Measurements from ENCODE around the gene PRKCE. TPM values are rescaled to one million over a fixed set of nuclear protein-coding genes. Genes with fewer than 3 reads are reported as not detected.

The PRKCE gene
- total RNA-seq, 1 donor from 2014 or later: 20.3 TPM

DNA sequence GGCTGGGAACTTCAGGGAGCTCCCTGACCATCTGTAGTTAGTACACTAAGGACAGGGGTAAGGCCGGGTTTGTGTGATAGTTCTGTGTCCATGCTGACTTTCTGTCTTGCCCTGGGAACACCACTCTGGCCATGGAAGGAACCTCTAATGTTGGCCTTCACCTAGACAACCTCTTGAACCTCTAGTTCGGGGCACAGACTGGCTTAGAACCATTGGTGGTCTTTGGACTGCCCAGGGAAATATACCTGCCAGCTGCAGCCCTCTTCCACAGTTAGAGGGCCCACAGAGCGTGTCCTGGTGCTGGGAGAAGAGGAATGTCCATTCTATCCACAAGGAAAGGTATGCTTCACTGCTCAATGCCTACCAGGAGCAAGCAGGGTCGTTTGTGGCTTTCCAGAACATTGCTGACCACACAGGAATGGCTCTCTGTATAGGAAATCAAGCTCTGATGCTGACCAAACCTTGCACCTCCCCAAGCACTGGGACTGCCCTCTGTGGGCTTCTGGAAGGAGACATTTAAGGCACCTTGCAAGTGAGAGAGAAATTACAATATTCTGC, 326.9 kb downstream of the PRKCE start:
- intact Hi-C loops (cut with DNase I): no loop called here
- DNase-seq (ENCODE audit: low spot score): no peak

DNA sequence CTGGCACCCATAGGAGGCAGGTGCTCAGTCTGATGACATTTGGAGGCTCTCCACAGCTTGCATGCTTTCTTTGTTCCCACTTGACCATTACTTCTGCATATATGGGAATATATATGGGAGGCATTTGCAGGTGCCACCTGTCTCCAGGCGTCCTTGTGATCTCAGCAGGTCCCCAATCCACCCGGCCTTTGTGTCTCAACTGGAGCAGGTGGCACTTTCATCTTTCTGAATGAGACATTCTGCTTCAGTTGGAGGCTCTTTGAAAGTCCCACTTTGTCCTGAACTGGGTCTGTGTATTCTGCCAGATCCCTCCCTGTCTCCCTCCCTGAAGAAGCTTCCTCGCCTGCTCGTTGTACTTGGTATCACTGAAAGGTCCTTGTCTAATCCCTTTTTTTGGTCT, 327.6 kb downstream of the PRKCE start:
- intact Hi-C loops (cut with DNase I): no loop called here
- no peak for DNase-seq (ENCODE audit: low spot score)

DNA sequence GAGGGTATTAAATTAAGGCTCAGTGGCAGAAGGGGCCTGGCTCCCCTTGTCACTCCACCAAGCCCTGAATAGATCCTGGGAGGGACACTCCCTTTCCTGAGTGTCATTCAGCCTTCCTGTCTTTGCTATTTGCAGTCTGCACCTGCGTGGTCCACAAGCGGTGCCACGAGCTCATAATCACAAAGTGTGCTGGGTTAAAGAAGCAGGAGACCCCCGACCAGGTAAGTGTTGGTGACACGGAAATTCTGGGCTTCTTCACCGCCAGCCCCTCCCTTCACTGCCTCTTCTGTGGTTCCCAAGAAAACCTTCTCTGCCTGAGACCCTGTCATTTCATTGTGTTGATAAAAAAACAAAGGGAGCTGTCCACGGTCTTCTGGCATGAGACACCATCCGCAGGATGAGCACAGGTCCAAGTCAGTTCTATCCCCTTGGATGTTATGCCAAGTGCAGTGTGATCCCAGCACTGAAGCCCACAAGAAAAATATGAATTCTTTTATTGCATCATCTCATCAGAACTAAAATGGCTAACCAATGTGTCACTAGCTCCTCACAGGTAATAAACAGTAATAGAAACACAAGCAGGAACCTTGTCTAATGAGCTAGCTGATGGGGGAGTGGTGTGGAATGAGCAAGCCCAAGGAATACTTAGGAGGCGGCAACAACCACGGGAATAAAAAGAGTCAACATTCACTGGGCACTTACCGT, 328.8 kb downstream of the PRKCE start:
- no peak for DNase-seq (ENCODE audit: low spot score)
- intact Hi-C loops (cut with DNase I): no loop called here

DNA sequence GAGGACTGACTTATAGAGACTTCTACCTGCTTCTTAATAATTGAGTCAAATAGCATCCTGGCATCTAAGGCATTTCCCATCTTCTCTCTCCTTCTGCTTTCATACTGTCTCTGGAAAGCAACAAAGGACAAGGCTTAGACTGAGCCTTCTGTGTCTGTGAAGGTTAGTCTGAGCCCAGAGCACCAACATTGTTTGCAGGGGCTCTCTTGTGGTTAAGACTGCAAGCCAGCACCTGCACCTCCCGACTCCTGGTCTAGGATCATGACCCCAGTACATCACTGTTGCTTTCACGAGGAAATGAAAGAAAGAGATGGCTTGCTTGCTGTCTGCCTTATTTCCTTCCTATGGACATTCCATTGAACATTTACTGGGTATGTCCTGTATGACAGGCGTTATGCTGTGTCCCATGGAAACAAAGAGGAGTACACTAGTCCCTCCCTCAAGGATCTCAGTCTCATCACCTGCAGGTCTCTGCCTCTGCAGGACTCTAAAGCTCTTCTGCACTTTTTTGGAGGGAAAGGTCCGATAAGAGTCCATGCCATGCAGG, 330.0 kb downstream of the PRKCE start:
- intact Hi-C loops (cut with DNase I): no loop called here

DNA sequence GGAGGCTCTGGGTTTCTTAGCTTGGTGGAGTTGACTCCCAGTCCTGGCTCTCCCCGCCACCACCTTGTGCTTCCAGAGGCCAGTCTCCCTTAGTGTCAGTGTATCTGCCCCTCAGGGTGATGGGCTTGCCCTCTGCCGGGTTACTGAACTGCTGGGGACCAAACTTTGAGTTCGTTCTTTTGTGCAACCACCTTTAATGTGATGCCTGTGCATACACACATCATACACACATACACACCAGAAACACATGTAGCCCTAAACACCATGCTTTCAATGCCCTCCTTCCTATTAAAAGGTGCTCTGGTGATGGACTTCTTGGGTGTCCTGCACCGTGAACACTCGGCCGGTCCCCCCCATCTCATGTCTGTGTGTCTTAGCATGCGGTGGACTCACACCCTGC, 330.6 kb downstream of the PRKCE start:
- intact Hi-C loops (cut with DNase I): no loop called here
- DNase-seq (ENCODE audit: low spot score): no peak

More for the DNA sequence above, 330.0 kb downstream of the PRKCE start:
- no peak for DNase-seq (ENCODE audit: low spot score)

DNA sequence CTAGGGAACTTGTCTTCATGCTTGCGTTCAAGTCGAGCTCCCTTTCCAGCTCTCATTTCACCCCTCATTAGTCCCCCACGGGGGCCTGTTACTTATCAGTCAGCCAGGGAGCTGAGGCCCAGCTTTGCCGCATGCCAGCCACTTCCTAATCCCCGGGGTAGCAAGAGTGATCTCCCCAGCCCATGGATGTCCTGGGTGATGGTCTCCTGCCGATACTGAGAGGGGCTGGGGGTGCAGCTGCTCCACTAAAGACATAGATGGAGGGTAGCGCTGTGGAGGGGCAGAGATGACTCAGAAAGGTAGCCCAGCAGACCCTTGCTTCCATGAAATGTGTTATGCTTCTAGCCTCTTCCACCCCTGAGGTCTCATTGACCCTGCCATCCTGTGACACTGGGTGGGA, 331.7 kb downstream of the PRKCE start:
- no peak for DNase-seq (ENCODE audit: low spot score)
- intact Hi-C loops (cut with DNase I): no loop called here

DNA sequence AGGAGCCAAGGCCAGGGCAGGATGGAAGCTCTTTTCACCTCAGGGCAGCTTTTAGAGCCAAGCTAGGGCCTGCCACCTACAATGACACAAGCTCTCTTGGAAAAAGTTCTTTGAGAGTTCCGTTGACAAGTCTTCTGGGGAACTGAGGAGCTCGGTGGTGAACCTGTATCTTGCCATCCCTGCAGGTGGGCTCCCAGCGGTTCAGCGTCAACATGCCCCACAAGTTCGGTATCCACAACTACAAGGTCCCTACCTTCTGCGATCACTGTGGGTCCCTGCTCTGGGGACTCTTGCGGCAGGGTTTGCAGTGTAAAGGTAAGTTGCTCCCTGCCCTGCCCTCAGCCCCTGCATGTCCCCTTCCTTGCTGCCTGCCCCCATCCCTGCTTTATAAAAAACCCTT, 332.9 kb downstream of the PRKCE start:
- intact Hi-C loops (cut with DNase I): no loop called here
- no peak for DNase-seq (ENCODE audit: low spot score)

DNA sequence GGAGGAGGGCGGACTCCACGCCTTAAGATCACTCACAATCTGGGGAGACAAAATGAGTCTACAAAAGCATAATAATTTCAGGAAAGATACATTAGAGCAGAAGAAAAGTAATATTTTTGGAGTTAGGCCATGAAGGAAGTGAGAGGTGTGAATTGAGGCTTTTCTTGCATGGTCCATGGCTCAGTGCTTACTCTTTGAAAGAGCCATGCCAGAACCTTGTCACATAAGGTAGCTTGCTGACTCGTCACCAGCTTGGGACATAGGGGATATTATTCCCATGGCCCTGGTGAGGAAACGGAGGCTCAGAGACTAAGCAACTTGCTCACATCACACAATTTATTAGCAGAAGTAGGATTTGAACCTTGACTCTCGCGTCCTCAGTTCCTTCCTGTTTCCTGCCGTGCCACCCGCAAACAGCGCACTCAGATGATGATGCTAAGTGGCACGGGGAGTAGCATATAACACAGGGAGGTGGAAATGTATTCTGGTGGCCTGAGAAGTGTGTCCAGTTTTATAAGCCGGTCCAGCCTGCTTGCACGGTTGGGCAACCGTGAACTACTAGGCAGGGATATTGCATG, 333.5 kb downstream of the PRKCE start:
- intact Hi-C loops (cut with DNase I): no loop called here
- DNase-seq (ENCODE audit: low spot score): peak; percentile 47

DNA sequence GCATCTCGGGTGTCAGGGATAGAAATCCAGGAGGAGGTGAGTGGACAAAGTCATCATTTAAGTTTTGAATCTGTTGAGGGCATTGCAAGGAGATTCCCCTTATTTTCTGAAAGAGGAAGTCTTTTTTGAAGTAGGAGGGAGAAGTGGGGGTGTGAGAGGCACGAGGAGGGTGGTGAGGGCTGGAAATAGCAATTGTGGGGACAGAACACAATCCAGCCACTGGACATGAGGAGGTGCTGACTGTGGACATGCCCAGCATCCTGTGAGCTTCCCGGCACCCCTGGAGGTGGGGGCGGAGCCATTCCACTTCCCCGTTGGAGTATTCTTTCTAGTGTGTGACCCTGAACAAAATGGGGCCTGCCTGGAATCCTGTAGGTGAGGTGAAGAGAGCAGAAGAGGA, 335.0 kb downstream of the PRKCE start:
- peak; percentile 72 for DNase-seq (ENCODE audit: low spot score)

DNA sequence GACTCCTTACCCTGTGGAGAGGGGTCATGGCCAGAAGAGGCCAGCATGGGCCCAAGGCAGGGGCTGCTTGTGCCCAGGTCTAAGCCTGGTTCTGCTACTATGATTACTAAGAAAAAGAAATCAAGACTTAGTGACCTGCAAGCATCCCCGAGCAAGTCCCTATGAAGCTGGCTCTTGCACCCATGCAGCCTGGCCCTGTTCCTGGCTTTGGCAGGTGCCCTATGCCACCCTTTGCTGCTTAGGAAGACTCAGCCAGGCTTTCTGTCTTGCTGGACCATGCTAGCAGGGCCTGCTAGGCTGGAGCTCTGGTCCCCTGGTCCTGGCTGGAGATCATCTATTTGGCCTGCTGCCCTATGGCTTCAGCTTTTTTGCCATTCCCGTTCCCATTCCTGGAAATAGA, 336.4 kb downstream of the PRKCE start:
- peak; percentile 57 for DNase-seq (ENCODE audit: low spot score)
- intact Hi-C loops (cut with DNase I): no loop called here

More for the DNA sequence above, 335.0 kb downstream of the PRKCE start:
- intact Hi-C loops (cut with DNase I): no loop called here

DNA sequence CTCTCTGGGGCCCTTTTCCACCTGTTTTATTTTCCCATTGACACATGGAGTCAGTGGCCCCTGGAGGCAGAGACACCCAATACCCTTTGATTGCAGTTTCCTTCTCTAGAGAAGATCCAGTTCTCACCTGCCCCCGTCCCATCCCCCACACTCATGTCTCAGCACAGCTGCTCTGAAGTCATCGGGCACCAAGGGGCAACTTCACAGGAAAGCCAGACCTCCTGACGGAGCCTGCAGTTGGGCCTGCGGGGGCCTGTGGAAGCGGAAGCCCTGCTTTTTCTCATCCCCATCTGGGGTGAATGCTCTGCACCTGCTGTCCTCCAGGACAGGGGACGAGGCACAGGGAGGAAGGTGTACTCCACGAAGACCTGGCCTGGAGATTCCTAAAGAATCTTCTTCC, 337.4 kb downstream of the PRKCE start:
- intact Hi-C loops (cut with DNase I): no loop called here
- DNase-seq (ENCODE audit: low spot score): peak; percentile 15

DNA sequence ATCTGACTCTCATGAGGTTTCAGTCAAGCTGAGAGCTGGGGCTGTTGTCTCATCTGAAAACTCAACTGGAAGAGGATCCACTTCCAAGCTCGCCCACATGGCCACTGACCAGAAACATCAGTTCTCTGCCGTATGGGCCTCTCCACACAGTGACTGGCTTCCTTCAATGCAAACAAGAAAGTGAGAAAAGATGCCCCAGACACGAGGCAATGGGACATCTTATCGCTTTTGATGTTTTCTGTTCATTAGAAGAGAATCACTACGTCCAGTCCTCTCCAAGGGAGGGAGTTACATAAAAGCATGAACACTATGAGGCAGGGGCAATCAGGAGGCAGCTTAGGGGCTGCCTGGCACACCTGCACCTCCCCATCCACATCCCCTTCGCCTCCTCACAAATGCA, 338.7 kb downstream of the PRKCE start:
- intact Hi-C loops (cut with DNase I): loop anchor here (5.0 kb wide), 1 partner anchor 897 kb away; no protein-coding TSS in a partner anchor
- peak; percentile 17 for DNase-seq (ENCODE audit: low spot score)

DNA sequence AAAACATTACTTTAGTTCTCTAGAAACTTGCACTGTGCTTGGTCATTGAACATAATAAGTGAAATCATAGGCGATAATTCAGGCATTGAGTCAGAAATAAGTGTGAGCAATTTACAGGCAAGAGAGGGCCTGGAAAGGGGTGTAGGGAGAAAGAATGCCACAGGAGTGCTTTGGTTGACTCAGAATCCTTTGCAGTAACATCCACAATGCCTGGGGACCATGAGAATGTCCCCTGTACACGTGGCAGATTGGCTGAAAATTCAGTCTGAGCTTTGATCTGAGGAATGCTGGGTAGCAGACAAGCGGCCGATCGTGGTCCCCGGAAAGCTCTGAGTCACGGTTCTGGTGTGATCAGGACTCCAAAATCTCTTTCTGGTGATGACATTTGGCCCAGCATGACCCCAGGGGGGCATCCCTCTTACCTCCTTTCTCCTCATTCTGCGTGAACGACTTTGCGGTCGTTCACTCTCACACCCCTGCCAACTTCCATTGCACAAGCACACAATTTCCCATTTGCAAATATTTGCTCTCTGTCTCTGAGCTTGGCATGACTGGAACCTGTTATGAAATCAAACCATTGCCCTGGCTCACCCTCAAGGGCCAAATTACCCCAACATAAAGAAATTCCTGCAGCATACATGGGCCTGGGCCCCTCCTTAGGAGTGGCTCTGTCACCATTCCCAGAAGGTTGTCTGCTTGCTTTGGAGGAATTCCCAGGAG, 340.7 kb downstream of the PRKCE start:
- intact Hi-C loops (cut with DNase I): loop anchor here (2.0 to 5.0 kb wide), 2 partner anchors 469 to 895 kb away; no protein-coding TSS in a partner anchor
- peak; percentile 39 for DNase-seq (ENCODE audit: low spot score)

DNA sequence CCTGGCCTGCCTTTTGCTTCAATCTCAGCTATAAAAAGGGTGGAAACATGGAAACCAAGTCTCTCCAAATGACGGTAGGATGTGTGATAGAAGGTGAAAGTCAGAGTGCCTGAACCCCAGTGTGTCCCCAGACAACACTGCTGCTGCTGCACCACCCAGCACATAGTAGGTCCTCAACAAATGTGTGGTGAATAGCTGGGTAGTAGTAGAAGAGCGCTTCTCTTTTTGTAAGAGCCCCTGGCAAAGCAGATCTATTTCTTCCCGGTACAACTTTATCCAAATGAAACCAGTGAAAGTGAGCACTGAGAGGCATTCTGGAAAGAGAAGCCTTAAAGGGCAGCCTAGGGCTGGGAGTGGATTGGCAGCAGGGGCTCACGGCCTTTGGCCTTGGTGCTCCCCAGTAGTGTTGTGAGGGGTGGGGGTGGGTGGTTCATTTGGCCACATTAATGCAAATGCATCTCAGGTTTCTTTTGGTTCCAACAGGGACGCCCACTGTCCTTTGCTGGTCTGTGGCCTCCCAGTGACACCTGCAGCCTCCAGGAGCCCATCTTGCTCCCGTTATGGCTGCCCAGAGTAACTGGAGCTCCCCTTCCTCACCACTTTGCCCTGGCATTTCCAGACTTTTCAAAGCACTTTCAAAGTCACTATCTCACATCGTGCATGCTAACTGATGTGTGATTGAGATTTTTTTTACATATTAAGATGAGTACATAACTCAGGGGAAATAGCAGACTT, 341.4 kb downstream of the PRKCE start:
- intact Hi-C loops (cut with DNase I): loop anchor here (2.0 to 5.0 kb wide), 2 partner anchors 468 to 894 kb away; no protein-coding TSS in a partner anchor
- peak; percentile 36 for DNase-seq (ENCODE audit: low spot score)

DNA sequence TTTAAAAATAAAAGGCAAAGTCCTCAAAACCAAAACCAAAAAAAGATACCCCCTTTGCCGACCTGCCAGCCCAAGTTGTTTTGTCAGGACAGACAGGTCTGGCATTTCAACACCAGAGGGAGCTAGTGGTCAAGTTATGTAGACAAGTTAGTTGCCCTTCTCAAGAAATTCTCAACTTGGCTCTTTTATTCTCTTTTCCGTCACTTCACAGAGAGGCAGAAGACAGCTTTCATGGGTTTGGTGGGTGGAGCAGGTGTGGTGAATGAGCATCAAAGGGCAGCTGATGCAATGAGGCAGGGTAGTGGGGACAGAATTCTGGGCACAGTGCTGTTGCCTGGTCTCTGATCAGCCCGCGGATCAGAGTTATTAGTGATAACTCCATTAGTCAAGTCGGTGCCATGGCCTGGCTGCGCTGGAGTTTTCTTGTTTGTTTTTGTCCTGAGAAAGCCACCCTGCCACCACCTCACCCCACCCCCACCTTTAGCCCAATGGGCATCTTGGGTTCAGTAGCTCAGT, 342.1 kb downstream of the PRKCE start:
- intact Hi-C loops (cut with DNase I): loop anchor here (2.0 to 5.0 kb wide), 2 partner anchors 467 to 894 kb away; no protein-coding TSS in a partner anchor
- peak; percentile 57 for DNase-seq (ENCODE audit: low spot score)

DNA sequence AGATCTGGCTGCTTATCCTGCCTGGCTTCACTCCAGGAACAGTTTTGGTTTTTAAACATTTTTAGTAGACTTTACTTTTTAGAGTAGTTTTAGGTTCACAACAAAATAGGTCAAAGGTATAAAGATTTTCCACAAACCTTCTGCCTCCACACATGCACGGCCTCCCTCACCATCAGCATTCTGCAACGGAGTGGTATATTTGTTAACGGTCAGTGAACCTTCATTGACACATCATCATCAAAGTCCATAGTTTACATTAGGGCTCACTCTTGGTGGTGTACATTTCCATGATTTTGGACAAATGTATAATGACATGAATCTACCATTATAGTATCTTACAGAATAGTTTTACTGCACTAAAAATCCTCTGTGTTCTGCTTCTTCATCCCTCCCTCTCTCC, 342.6 kb downstream of the PRKCE start:
- DNase-seq (ENCODE audit: low spot score): no peak
- intact Hi-C loops (cut with DNase I): loop anchor here (5.0 kb wide), 1 partner anchor 893 kb away; no protein-coding TSS in a partner anchor

DNA sequence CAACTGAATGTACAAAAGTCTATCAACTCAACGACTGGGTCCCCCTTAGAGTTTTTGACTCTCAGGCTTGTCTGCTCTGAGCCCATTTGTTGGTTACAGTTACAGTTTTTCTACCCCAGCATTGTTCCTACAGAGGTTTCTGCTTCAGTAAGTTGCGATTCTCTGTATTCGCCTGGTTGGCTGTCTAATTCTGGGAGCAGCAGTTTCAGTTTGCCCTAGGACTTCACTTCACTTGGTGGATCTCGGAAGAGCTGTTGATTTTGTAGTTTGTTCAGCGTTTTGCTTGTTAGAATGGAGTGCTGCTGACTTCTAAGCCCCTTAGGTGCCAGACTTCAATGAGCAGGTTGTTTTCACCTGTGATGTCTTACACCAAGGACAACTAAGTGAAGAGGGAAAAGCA, 349.2 kb downstream of the PRKCE start:
- intact Hi-C loops (cut with DNase I): no loop called here
- no peak for DNase-seq (ENCODE audit: low spot score)

DNA sequence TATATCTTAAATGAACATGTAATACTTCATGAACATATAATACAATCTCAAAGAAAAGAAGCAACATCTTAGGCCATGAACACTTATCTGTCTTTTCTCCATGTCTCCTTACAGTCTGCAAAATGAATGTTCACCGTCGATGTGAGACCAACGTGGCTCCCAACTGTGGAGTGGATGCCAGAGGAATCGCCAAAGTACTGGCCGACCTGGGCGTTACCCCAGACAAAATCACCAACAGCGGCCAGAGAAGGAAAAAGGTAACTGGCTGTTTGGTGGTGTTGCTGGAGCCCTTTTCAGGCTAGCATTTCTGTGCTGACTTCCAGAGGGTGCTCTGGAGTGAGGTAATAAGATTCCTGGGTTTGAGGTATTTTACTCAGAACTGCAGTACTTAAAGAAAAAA, 349.8 kb downstream of the PRKCE start:
- intact Hi-C loops (cut with DNase I): no loop called here
- peak; percentile 35 for DNase-seq (ENCODE audit: low spot score)
